Measurements from ENCODE around the gene SMAD6.

DNA sequence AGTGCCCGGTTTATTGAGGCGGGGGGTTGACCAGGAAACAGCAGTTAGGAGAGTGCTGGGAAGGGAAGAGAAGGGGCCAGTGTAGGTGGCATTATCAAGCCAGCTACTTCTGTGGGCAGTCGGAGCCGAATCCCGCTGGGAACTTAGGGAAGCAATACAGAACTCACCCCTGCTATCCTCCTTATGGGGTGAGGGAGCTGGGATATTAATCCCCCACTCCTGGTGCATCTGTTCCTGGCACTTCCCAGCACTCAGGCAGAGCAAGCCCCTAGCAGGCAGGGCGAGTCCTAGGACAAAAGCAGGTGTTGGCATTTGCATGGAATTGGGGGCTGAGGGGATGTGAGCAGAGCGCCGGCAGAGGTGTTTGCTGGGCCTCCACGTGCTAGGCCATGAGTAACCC is 48.6 kb downstream of the SMAD6 start:
- TF ChIP-seq POLR2A (IDR thresholded peaks at IDR 0.05): no peak
- TF ChIP-seq, protein P1, sequence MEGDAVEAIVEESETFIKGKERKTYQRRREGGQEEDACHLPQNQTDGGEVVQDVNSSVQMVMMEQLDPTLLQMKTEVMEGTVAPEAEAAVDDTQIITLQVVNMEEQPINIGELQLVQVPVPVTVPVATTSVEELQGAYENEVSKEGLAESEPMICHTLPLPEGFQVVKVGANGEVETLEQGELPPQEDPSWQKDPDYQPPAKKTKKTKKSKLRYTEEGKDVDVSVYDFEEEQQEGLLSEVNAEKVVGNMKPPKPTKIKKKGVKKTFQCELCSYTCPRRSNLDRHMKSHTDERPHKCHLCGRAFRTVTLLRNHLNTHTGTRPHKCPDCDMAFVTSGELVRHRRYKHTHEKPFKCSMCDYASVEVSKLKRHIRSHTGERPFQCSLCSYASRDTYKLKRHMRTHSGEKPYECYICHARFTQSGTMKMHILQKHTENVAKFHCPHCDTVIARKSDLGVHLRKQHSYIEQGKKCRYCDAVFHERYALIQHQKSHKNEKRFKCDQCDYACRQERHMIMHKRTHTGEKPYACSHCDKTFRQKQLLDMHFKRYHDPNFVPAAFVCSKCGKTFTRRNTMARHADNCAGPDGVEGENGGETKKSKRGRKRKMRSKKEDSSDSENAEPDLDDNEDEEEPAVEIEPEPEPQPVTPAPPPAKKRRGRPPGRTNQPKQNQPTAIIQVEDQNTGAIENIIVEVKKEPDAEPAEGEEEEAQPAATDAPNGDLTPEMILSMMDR (IDR thresholded peaks at IDR 0.05): no peak
